ENCODE results near the gene PKNOX2.

GRCh38 chr11:125313271-125314219 is 149.0 kb downstream of the PKNOX2 start:
- TF ChIP-seq, protein P1, sequence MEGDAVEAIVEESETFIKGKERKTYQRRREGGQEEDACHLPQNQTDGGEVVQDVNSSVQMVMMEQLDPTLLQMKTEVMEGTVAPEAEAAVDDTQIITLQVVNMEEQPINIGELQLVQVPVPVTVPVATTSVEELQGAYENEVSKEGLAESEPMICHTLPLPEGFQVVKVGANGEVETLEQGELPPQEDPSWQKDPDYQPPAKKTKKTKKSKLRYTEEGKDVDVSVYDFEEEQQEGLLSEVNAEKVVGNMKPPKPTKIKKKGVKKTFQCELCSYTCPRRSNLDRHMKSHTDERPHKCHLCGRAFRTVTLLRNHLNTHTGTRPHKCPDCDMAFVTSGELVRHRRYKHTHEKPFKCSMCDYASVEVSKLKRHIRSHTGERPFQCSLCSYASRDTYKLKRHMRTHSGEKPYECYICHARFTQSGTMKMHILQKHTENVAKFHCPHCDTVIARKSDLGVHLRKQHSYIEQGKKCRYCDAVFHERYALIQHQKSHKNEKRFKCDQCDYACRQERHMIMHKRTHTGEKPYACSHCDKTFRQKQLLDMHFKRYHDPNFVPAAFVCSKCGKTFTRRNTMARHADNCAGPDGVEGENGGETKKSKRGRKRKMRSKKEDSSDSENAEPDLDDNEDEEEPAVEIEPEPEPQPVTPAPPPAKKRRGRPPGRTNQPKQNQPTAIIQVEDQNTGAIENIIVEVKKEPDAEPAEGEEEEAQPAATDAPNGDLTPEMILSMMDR (IDR thresholded peaks at IDR 0.05) = no peak
- TF ChIP-seq POLR2A (IDR thresholded peaks at IDR 0.05) (no peak), POLR2AphosphoS5 (IDR thresholded peaks at IDR 0.05; ENCODE audit: insufficient read depth in 1 of 2, low read depth in 1 of 2) (no peak)

Data from vagina (tissue), 2 donors.